ENCODE measurements around the gene PPP1R12C. TPM values are rescaled to one million over a fixed set of nuclear protein-coding genes. Genes with fewer than 3 reads are reported as not detected.

The PPP1R12C gene
- total RNA-seq, 1 experiment from 2014 or later: 92.3 TPM

DNA sequence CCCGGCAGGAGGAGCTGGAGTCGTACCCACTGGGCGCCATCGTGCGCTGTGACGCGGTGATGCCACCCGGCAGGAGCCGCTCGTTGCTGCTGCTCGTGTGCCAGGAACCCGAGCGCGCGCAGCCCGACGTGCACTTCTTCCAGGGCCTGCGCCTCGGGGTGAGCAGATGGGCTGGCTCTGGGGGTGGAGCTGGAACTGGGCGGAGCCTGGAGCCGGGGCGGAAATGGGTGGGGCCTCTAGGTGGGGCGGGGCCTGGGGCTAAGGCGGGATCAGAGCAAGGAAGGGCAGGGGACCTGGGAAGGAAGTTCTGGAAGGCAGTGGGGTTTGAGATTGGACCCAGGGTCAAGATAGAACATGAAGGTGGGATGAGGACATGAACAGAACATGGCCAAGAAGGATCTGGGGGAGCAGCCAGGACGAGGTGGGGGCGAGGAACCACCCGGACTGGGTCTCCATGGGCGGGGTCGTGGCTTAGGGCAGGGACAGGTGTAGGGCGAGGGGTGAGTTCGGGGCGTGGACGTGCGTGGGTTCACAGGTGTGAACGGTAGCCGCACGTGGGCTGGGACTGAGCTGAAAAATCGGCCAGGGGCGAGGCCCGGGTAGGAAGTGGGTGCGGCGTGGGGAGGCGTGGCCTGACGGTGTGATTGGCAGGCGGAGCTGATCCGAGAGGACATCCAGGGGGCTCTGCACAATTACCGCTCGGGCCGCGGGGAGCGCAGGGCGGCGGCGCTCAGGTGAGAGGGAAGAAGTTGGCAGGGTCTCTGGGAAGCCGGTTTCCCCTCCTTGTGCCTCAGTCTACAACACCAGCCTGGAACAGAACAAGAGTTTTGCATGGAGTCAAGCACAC is 37.1 kb downstream of the PPP1R12C start:
- peak overlapping the region; percentile 96 for H3K4me3 Mint-ChIP-seq
- POLR2A ChIA-PET: interaction anchor here (0.6 to 1.2 kb wide), 4 partner anchors 12 to 199 kb away, joined by 3 read pairs; partner anchors contain the start of gene RDH13
- H3K36me3 Mint-ChIP-seq: 0 out of 2 replicates have a peak, but pooled peaks cover 3% of the 10 kb centered on the region
- ATAC-seq (peak; percentile 67), DNase-seq (ENCODE audit: low spot score) (peak; percentile 92)
- H3K4me1 Mint-ChIP-seq: peaks cover 45% of the 10 kb centered on the region
- 0 out of 2 replicates have a peak, but pooled peaks have one; percentile 28 for TF ChIP-seq ZNF121 (CRISPR knock-in tag; IDR thresholded peaks at IDR 0.05)
- 0 out of 2 replicates have a peak, but pooled peaks have one; percentile 51 for TF ChIP-seq ETV6 (CRISPR knock-in tag; IDR thresholded peaks at IDR 0.05)
- TF ChIP-seq, protein P1, sequence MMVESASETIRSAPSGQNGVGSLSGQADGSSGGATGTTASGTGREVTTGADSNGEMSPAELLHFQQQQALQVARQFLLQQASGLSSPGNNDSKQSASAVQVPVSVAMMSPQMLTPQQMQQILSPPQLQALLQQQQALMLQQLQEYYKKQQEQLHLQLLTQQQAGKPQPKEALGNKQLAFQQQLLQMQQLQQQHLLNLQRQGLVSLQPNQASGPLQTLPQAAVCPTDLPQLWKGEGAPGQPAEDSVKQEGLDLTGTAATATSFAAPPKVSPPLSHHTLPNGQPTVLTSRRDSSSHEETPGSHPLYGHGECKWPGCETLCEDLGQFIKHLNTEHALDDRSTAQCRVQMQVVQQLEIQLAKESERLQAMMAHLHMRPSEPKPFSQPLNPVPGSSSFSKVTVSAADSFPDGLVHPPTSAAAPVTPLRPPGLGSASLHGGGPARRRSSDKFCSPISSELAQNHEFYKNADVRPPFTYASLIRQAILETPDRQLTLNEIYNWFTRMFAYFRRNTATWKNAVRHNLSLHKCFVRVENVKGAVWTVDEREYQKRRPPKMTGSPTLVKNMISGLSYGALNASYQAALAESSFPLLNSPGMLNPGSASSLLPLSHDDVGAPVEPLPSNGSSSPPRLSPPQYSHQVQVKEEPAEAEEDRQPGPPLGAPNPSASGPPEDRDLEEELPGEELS (CRISPR knock-in tag; IDR thresholded peaks at IDR 0.05): 0 out of 2 replicates have a peak, but pooled peaks have one; percentile 61
- TF ChIP-seq, protein P2, sequence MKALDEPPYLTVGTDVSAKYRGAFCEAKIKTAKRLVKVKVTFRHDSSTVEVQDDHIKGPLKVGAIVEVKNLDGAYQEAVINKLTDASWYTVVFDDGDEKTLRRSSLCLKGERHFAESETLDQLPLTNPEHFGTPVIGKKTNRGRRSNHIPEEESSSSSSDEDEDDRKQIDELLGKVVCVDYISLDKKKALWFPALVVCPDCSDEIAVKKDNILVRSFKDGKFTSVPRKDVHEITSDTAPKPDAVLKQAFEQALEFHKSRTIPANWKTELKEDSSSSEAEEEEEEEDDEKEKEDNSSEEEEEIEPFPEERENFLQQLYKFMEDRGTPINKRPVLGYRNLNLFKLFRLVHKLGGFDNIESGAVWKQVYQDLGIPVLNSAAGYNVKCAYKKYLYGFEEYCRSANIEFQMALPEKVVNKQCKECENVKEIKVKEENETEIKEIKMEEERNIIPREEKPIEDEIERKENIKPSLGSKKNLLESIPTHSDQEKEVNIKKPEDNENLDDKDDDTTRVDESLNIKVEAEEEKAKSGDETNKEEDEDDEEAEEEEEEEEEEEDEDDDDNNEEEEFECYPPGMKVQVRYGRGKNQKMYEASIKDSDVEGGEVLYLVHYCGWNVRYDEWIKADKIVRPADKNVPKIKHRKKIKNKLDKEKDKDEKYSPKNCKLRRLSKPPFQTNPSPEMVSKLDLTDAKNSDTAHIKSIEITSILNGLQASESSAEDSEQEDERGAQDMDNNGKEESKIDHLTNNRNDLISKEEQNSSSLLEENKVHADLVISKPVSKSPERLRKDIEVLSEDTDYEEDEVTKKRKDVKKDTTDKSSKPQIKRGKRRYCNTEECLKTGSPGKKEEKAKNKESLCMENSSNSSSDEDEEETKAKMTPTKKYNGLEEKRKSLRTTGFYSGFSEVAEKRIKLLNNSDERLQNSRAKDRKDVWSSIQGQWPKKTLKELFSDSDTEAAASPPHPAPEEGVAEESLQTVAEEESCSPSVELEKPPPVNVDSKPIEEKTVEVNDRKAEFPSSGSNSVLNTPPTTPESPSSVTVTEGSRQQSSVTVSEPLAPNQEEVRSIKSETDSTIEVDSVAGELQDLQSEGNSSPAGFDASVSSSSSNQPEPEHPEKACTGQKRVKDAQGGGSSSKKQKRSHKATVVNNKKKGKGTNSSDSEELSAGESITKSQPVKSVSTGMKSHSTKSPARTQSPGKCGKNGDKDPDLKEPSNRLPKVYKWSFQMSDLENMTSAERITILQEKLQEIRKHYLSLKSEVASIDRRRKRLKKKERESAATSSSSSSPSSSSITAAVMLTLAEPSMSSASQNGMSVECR (CRISPR knock-in tag; IDR thresholded peaks at IDR 0.05; ENCODE audit: borderline replicate concordance): 0 out of 2 replicates have a peak, but pooled peaks have one; percentile 21
- TF ChIP-seq, protein P3, sequence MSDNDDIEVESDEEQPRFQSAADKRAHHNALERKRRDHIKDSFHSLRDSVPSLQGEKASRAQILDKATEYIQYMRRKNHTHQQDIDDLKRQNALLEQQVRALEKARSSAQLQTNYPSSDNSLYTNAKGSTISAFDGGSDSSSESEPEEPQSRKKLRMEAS (CRISPR knock-in tag; IDR thresholded peaks at IDR 0.05): peak; percentile 12; the same call in 1 of the 2 replicates
- no peak for TF ChIP-seq ZBTB21 (CRISPR knock-in tag; IDR thresholded peaks at IDR 0.05; ENCODE audit: borderline replicate concordance)
- TF ChIP-seq, protein P4, sequence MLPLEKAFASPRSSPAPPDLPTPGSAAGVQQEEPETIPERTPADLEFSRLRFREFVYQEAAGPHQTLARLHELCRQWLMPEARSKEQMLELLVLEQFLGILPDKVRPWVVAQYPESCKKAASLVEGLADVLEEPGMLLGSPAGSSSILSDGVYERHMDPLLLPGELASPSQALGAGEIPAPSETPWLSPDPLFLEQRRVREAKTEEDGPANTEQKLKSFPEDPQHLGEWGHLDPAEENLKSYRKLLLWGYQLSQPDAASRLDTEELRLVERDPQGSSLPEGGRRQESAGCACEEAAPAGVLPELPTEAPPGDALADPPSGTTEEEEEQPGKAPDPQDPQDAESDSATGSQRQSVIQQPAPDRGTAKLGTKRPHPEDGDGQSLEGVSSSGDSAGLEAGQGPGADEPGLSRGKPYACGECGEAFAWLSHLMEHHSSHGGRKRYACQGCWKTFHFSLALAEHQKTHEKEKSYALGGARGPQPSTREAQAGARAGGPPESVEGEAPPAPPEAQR (CRISPR knock-in tag; IDR thresholded peaks at IDR 0.05): no peak
- peak; percentile 50; the same call in 1 of the 2 replicates for TF ChIP-seq CREB1 (CRISPR knock-in tag; IDR thresholded peaks at IDR 0.05)
- peak; percentile 73 for TF ChIP-seq SP1 (CRISPR knock-in tag; conservative IDR thresholded peaks at IDR 0.05)
- TF ChIP-seq, protein P5, sequence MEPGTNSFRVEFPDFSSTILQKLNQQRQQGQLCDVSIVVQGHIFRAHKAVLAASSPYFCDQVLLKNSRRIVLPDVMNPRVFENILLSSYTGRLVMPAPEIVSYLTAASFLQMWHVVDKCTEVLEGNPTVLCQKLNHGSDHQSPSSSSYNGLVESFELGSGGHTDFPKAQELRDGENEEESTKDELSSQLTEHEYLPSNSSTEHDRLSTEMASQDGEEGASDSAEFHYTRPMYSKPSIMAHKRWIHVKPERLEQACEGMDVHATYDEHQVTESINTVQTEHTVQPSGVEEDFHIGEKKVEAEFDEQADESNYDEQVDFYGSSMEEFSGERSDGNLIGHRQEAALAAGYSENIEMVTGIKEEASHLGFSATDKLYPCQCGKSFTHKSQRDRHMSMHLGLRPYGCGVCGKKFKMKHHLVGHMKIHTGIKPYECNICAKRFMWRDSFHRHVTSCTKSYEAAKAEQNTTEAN (CRISPR knock-in tag; IDR thresholded peaks at IDR 0.05): 0 out of 2 replicates have a peak, but pooled peaks have one; percentile 58
- H3K9me3 Mint-ChIP-seq: no peaks in the 10 kb centered on the region
- CTCF ChIA-PET: interaction anchor here (0.5 to 1.7 kb wide), 15 partner anchors 9 to 552 kb away, joined by 3 to 14 read pairs (median 4); partner anchors contain the start of gene DNAAF3
- peak overlapping the region; percentile 98 for H3K27ac Mint-ChIP-seq
- H3K27me3 Mint-ChIP-seq (ENCODE audit: low read depth): peaks cover 73% of the 10 kb centered on the region

DNA sequence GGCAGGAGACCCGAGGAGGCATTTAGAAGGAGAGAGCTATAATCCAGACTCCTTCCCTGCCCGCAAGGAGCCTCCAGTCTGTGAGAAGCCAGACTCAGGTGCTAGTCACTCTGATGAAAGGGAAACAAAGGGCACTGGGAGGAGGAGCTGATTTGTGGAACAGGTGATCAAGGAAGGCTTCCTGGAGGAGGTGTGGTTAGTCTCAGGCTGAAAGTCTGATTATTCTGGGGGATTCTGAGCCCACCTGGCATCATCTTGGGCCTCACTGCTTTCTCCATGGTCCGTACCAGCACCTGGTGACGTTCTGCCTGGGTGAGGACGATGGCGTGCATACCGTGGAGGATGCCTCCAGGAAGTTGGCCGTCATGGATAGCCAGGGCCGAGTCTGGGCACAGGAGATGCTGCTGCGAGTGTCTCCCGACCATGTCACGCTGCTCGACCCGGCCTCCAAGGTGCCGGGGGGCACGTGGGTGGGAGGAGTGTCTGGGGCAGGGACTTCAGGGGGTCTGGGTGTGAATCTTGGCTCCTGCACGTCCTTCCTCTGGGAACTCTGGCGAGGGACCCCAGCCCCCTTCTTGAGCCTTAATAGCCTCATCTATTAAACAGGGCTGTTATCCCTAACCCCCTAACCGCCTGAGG is 37.9 kb downstream of the PPP1R12C start:
- 0 out of 2 replicates have a peak, but pooled peaks have one; percentile 10 for TF ChIP-seq ETV6 (CRISPR knock-in tag; IDR thresholded peaks at IDR 0.05)
- no peak for TF ChIP-seq ESRRA (CRISPR knock-in tag; IDR thresholded peaks at IDR 0.05; ENCODE audit: borderline replicate concordance)
- Mint-ChIP-seq H3K9me3 (no peaks in the 10 kb centered on the region), H3K27ac (no peak overlapping the region), H3K4me1 (peaks cover 46% of the 10 kb centered on the region), H3K27me3 (ENCODE audit: low read depth) (peaks cover 73% of the 10 kb centered on the region), H3K4me3 (peak overlapping the region; percentile 96), H3K36me3 (no peaks in the 10 kb centered on the region)
- CTCF ChIA-PET: interaction anchor here (1.0 to 1.7 kb wide), 7 partner anchors 10 to 198 kb away, joined by 4 to 14 read pairs (median 5); partner anchors contain the start of gene DNAAF3
- no peak for ATAC-seq
- DNase-seq (ENCODE audit: low spot score): peak; percentile 14
- POLR2A ChIA-PET: interaction anchor here (1.0 to 1.1 kb wide), 2 partner anchors 11 to 198 kb away, joined by 3 read pairs; no protein-coding TSS in a partner anchor

All from WTC11 (cell line).